Aorta (tissue), 5 donors: ENCODE data around the gene IL16. TPM values are rescaled to one million over a fixed set of nuclear protein-coding genes. Genes with fewer than 3 reads are reported as not detected.
"Not testable (repeated sequence)": the region's sequence is repeated elsewhere in the genome, so short reads cannot be mapped to it uniquely, and the experiment has no call there.

Source experiments
- ATAC-seq: fragments of 200-7000 bp; cut with Tn5 transposase; one replicate; pipeline ENCODE4 v1.9.1; 2022; ENCODE audit warnings: moderate library complexity; ENCODE audit not compliant: low FRiP score
- DNase-seq, 2 donors: peaks; one replicate each; pipeline ENCODE4 v3.0.0-alpha.2; 2020
- H3K27ac ChIP-seq, 2 donors: one replicate each; pipeline ENCODE4 v1.5.1; 2013; ENCODE audit warnings: low read length in 2 of 2, mild to moderate bottlenecking in 2 of 2, moderate library complexity in 2 of 2, control low read depth in 1 of 2, inconsistent platforms in 1 of 2, low read depth in 1 of 2
- H3K27me3 ChIP-seq, 2 donors: one replicate each; pipeline ENCODE4 v1.6.1; 2013; ENCODE audit warnings: control low read depth in 1 of 2, low read length in 1 of 2, mild to moderate bottlenecking in 1 of 2, moderate library complexity in 1 of 2; ENCODE audit not compliant: insufficient read depth in 2 of 2, control insufficient read depth in 1 of 2
- H3K36me3 ChIP-seq, 2 donors: one replicate each; pipeline ENCODE4 v1.6.1; 2013; ENCODE audit warnings: control low read depth in 1 of 2, low read length in 1 of 2, mild to moderate bottlenecking in 1 of 2; ENCODE audit not compliant: insufficient read depth in 2 of 2, control insufficient read depth in 1 of 2
- H3K4me1 ChIP-seq, 2 donors: one replicate each; pipeline ENCODE4 v1.6.1; 2013; ENCODE audit warnings: low read length in 2 of 2, control low read depth in 1 of 2, mild to moderate bottlenecking in 1 of 2, moderate library complexity in 1 of 2; ENCODE audit not compliant: insufficient read depth in 2 of 2, control insufficient read depth in 1 of 2
- H3K4me3 ChIP-seq, 2 donors: one replicate each; pipeline ENCODE4 v1.5.1; 2013; ENCODE audit warnings: low read length in 2 of 2, control low read depth in 1 of 2, mild to moderate bottlenecking in 1 of 2
- H3K9me3 ChIP-seq: one replicate; pipeline ENCODE4 v1.6.1; 2013; ENCODE audit warnings: mild to moderate bottlenecking, low read length; ENCODE audit not compliant: control insufficient read depth
- WGBS, 2 donors: extraction: QIAGEN DNeasy Blood & Tissue Kit; methylation state at CpG; one replicate each; pipeline ENCODE4 v1.1.7; 2013; 5-methylcytosine and 5-hydroxymethylcytosine counted together
- intact Hi-C, 2 donors: fragments of 100-400 bp; cut with DNase I; formaldehyde crosslinking; loops; one replicate each; pipeline versions ENCODE4 v1.14.2 to v1.15.0; 2022
- polyA plus RNA-seq, 2 donors: library from polyadenylated mRNA; stranded (reverse); fragments of 200-250 nt; gene quantifications; one replicate each; pipeline ENCODE4 v1.2.3, GENCODE V29; 2013
- total RNA-seq, 2 donors: library from RNA; stranded (reverse); fragmentation: NEBNext Ultra II Directional; extraction: Animal tissue kit (Norgen Biotek cat#: 25700); gene quantifications; one replicate each; pipeline ENCODE4 v1.2.1, GENCODE V29; 2021
- donor health status: healthy with polysubstance abuse.
- donor health status: Bipolar disorder and iron deficiency.
- donor health status: DM: no; HTN: no; CAD: no.
- donor health status: DM: no; HTN: no; CAD: no.
- donor health status: DM: yes; HTN: yes; CAD: no.

The IL16 gene
- total and polyA plus RNA-seq, 4 donors: 5.3 to 19.5 (median 7.8) TPM

DNA sequence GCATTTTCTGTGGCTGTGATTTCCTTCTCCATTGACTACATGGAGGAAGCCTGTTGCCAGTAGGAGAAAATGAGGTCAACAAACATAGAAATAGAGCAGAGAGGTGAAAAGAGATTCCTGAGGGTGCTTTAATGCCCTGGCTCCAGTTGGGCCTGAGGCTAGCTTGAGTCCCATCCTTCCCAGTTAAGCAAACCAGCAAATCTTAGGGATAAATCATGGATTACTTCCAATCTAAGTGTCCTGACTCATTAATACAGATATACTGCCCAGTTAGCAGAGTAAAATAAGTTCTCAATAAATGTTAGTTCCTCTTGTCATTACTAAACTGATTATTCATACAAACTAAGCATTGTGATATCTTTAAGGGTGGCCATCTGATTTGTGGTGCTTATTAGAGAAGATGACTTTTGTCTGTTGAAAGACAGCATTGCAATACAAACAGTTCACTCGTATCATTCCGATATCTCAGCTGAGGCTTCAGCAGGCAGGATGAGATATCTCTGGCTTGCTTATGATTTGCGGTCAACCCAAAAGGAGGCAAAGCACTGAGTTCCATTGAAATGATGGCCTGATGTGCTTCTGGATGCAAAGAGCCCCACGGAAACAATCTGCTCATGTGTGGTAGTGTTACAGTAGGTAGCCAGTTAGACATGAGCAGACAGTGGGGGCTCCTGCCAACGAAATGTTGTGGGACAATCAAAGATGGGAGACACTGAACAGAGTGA lies 133.8 kb downstream of the IL16 start:
- no peak overlapping the region for H3K27ac ChIP-seq
- H3K4me3 ChIP-seq: no peak overlapping the region
- 71 to 76% methylated on average over 5 of the region's 5 CpGs for WGBS, 2 donors
- no peak for ATAC-seq
- H3K27me3 ChIP-seq: no peaks in the 10 kb centered on the region
- intact Hi-C loops: loop anchor here in 1 of 2 donors (10.0 kb wide), 1 partner anchor 326 kb away; the partner anchor contains the start of gene TLNRD1
- no peak for DNase-seq
- no peaks in the 10 kb centered on the region for H3K36me3 ChIP-seq
- no peaks in the 10 kb centered on the region for H3K4me1 ChIP-seq
- H3K9me3 ChIP-seq: no peaks in the 10 kb centered on the region

DNA sequence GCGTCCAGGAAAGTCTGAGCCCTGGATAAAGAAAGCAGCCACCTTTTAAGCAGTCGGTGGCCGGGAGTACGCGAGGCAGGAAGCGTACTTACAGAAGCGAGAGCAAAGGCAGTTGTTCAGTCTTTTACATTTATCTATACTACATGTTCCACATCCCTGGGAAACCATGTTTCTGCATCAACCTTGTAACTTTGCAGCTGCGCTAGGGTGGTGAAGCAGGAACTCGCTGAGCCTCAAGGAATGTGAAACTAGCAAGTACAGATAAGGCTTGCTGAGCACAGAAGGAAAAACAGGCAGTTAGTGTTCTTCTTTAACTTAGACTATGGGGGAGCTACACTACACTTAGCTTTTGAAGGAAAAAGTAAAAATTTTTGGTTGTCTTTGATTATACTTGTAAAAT lies 134.5 kb downstream of the IL16 start:
- not testable (repeated sequence) for H3K4me3 ChIP-seq, H3K36me3 ChIP-seq, H3K4me1 ChIP-seq, DNase-seq, ATAC-seq, H3K27ac ChIP-seq, H3K27me3 ChIP-seq, H3K9me3 ChIP-seq
- 16 to 29% methylated on average over 9 of the region's 9 CpGs for WGBS, 2 donors
- intact Hi-C loops: loop anchor here in 1 of 2 donors (10.0 kb wide), 1 partner anchor 326 kb away; the partner anchor contains the start of gene TLNRD1

DNA sequence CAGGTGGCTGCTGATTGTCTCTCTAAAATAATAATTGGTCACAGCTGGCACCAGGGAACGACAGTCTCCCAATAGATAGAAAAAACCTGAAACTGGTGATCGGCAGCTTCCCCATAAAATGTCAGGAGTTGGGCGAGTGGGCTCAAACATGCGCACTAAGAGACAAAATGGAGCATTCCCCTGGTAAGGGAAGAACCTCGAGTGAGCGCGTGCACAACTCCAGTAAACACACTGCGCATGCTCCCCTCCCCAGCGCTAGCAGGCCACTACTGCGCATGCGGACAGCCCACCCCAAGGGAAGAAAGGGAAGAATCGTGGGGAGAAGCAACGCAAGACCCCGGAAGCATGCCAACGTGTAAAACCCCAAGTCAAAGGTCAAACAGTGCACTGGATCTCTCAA lies 134.9 kb downstream of the IL16 start:
- intact Hi-C loops: loop anchor here in 1 of 2 donors (10.0 kb wide), 1 partner anchor 327 kb away; the partner anchor contains the start of gene TLNRD1
- no peak for DNase-seq
- Histone ChIP-seq H3K4me1 (no peaks in the 10 kb centered on the region), H3K27me3 (no peaks in the 10 kb centered on the region), H3K36me3 (no peaks in the 10 kb centered on the region), H3K27ac (no peak overlapping the region), H3K4me3 (no peak overlapping the region), H3K9me3 (no peaks in the 10 kb centered on the region)
- WGBS, 2 donors: 90 to 93% methylated on average over 15 of the region's 15 CpGs
- no peak for ATAC-seq

DNA sequence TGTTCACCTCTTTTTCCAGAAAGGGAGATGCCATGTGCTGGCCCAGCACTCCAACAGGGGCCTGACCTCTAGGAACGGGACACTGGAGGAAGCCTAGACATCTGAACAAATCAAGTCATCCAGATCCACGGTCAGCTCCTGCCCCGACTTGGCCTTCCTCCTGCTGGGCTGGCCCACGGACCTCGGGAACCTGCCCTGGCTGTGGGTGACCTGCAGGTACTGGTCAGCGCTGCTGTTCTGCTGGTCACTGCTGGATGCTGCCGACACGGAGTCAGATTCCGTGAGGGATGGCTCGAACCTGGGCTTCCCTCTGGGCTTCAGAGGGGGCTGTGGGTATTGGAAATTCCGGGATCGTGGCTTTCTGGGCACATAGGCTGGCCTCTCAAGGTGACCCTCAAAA lies 135.6 kb downstream of the IL16 start:
- Histone ChIP-seq H3K27me3 (no peaks in the 10 kb centered on the region), H3K4me1 (no peaks in the 10 kb centered on the region), H3K36me3 (no peaks in the 10 kb centered on the region), H3K9me3 (no peaks in the 10 kb centered on the region), H3K4me3 (no peak overlapping the region), H3K27ac (no peak overlapping the region)
- DNase-seq (no peak), ATAC-seq (no peak)
- 96% methylated on average over 12 of the region's 12 CpGs for WGBS, 2 donors
- intact Hi-C loops: loop anchor here in 1 of 2 donors (10.0 kb wide), 1 partner anchor 328 kb away; the partner anchor contains the start of gene TLNRD1

DNA sequence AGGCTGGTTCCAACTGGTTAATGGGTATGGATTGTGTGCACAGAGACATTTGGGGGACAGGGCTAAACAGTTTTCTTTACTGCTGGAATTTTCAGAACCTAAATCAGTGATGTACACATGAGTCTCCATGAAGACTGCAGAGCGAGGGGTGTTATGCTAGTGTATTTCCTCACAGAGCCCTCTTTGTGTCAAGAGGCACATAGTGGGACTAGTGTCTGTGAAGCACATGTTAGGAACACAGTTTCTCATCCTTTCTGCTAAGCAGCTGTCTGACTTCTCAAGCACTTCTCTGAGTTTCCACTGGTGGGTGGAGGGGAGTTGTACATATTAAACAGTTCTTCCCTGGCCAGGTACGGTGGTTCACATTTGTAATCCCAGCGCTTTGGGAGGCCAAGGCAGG lies 136.7 kb downstream of the IL16 start:
- intact Hi-C loops: loop anchor here in 1 of 2 donors (10.0 kb wide), 1 partner anchor 329 kb away; the partner anchor contains the start of gene TLNRD1
- Histone ChIP-seq H3K4me3 (no peak overlapping the region), H3K27me3 (no peaks in the 10 kb centered on the region), H3K36me3 (no peaks in the 10 kb centered on the region), H3K27ac (no peak overlapping the region), H3K9me3 (no peaks in the 10 kb centered on the region), H3K4me1 (peaks cover 0 to 4% of the 10 kb centered on the region in 2 donors)
- no peak for DNase-seq
- no peak for ATAC-seq
- 93 to 98% methylated on average over 3 of the region's 3 CpGs for WGBS, 2 donors

DNA sequence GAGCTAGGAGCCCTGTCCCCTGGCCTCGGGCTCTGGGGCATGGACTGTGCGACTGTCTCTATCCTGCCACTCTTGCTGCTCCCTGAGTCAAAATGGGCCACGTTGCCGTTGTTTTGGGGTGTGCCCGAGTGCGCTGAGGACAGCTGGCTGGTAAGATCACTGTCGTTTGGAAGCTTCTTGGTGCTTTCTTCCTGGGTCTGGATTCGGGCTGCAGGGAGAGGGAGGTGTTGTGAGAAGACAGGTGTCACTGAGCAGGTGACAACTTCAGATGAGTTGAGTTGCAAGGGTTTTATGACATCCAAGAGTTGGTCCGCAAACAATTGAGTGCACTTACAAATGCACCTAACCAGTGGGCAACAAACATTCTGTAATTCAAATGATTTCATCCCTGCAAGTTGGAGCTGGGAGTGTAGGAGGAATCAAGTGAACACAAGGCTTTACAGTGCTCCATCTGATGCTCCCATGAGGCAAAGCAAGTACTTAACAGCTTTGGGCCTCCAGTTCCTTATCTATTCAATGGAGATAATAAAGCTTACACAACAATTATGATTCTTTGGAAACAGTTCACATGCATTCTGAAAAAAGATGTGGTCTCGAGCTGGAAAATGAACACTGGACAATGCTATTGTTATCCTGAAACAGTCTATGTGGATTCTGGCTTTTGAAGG lies 138.2 kb downstream of the IL16 start:
- Histone ChIP-seq H3K9me3 (no peaks in the 10 kb centered on the region), H3K27ac (no peak overlapping the region), H3K4me1 (peaks cover 0 to 4% of the 10 kb centered on the region in 2 donors), H3K36me3 (no peaks in the 10 kb centered on the region), H3K4me3 (no peak overlapping the region), H3K27me3 (no peaks in the 10 kb centered on the region)
- intact Hi-C loops: loop anchor here in 1 of 2 donors (5.0 to 10.0 kb wide), 2 partner anchors 58 to 330 kb away; partner anchors contain the start of gene TLNRD1
- WGBS, 2 donors: 93 to 95% methylated on average over 10 of the region's 10 CpGs
- no peak for ATAC-seq
- DNase-seq: no peak

DNA sequence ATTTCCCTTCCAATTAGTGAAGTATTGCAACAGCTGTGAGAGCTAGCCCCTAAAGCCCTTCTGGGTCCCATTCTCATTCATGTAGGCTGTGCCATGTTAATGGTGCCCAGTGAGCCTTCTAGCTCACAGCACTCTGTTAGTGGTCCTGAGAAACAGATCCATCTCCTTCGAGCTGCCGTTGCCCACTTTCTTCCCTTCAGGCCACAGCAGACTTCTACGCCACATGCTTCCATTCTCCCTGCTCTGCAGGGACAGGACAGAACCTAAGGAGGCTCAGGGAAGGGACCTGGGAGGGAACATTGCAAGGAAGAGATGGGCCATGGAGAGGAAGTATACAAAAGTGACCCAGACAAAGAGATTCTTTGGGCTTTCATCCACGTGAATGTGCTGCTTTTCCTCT lies 139.0 kb downstream of the IL16 start:
- intact Hi-C loops: loop anchor here in 1 of 2 donors (5.0 to 10.0 kb wide), 2 partner anchors 58 to 331 kb away; partner anchors contain the start of gene TLNRD1
- no peaks in the 10 kb centered on the region for H3K36me3 ChIP-seq

DNA sequence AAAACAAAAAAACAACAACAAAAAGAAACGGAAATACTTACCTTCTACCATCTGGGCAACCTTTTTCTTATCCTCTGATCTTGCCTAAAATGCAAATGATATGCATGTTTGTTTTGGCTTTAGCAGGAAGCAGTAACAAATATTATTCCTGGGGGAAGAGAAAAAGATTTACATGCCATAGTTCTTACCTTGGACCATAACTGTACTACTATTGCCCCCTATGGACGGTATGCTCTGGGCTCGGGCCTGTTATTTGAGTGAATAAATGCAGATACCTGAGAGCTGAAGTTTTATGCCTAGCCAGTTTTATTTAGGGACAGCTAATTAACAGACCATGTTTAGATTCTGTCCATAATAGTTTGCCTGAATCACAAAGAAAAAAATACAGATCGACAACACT lies 139.9 kb downstream of the IL16 start:
- H3K27me3 ChIP-seq: no peaks in the 10 kb centered on the region
- no peak overlapping the region for H3K4me3 ChIP-seq
- no peak for DNase-seq
- intact Hi-C loops: loop anchor here in 1 of 2 donors (5.0 to 10.0 kb wide), 2 partner anchors 59 to 332 kb away; partner anchors contain the start of gene TLNRD1
- WGBS, 2 donors: 81 to 83% methylated on average over 4 of the region's 4 CpGs
- H3K9me3 ChIP-seq: no peaks in the 10 kb centered on the region
- ATAC-seq: no peak
- H3K27ac ChIP-seq: no peak overlapping the region
- peaks cover 0 to 4% of the 10 kb centered on the region in 2 donors for H3K4me1 ChIP-seq
- no peaks in the 10 kb centered on the region for H3K36me3 ChIP-seq

More for the DNA sequence above, 139.0 kb downstream of the IL16 start:
- 94% methylated on average over 4 of the region's 4 CpGs for WGBS, 2 donors
- Histone ChIP-seq H3K27me3 (no peaks in the 10 kb centered on the region), H3K9me3 (no peaks in the 10 kb centered on the region), H3K4me3 (no peak overlapping the region), H3K27ac (no peak overlapping the region), H3K4me1 (peaks cover 0 to 4% of the 10 kb centered on the region in 2 donors)
- ATAC-seq (no peak), DNase-seq (no peak)
